Hepatocyte (in vitro differentiated cells): Measurements from ENCODE around the gene CCDC120.

Experiments used
- CTCF ChIP-seq: fragments of 200-600 bp; sonication (generic); IDR thresholded peaks from 2 replicates; pipeline ENCODE4 v1.5.1; 2016; ENCODE audit warnings: antibody characterized with exemption, mild to moderate bottlenecking; ENCODE audit not compliant: poor library complexity
- EZH2 ChIP-seq: fragments of 200-600 bp; sonication (generic); IDR thresholded peaks from 2 replicates; pipeline ENCODE4 v1.6.1; 2016; ENCODE audit warnings: antibody characterized with exemption, mild to moderate bottlenecking, borderline replicate concordance
- EZH2phosphoT487 ChIP-seq: fragments of 200-600 bp; sonication (generic); IDR thresholded peaks from one replicate; pipeline ENCODE4 v1.6.1; 2018; ENCODE audit warnings: antibody characterized with exemption, mild to moderate bottlenecking, low read depth, moderate library complexity; ENCODE audit not compliant: unreplicated experiment, severe bottlenecking

- TF ChIP-seq CTCF, result no peak
- TF ChIP-seq EZH2, result no peak
- TF ChIP-seq EZH2phosphoT487, result no peak
These were observed 16.1 kb upstream of the CCDC120 start for GRCh38 chrX:49042581-49043219.
